Thoracic aorta (tissue), 2 donors: ENCODE measurements around the gene CYP27C1. TPM values are rescaled to one million over a fixed set of nuclear protein-coding genes. Genes with fewer than 3 reads are reported as not detected.
"Not testable (repeated sequence)": the region's sequence is repeated elsewhere in the genome, so short reads cannot be mapped to it uniquely, and the experiment has no call there.

Experiments
- ATAC-seq: fragments of 150-250 bp; one replicate; pipeline ENCODE4 v1.8.0; 2017; ENCODE audit warnings: low read depth; ENCODE audit not compliant: insufficient number of reproducible peaks, low FRiP score
- DNase-seq: peaks from one replicate; pipeline ENCODE4 v3.0.0-alpha.2; 2020; ENCODE audit warnings: low spot score
- H3K27ac ChIP-seq, 2 donors: fragments of 200-600 bp; sonication (generic); 1 replicate in 1 of 2; 2 replicates in 1 of 2; pipeline ENCODE4 v1.5.1; 2016; ENCODE audit warnings: mild to moderate bottlenecking in 2 of 2, moderate library complexity in 2 of 2
- H3K27me3 ChIP-seq: fragments of 200-600 bp; sonication (generic); replicated peaks from 2 replicates; pipeline ENCODE4 v1.6.0; 2016; ENCODE audit warnings: mild to moderate bottlenecking; ENCODE audit not compliant: insufficient read depth
- H3K36me3 ChIP-seq: fragments of 200-600 bp; sonication (generic); one replicate; pipeline ENCODE4 v1.5.1; 2016
- H3K4me1 ChIP-seq, 2 donors: fragments of 200-600 bp; sonication (generic); 1 replicate in 1 of 2; 2 replicates in 1 of 2; pipeline versions ENCODE4 v1.5.1 to v1.6.0; 2016; ENCODE audit warnings: low read depth in 2 of 2, mild to moderate bottlenecking in 1 of 2; ENCODE audit not compliant: control insufficient read depth in 1 of 2
- H3K4me3 ChIP-seq: fragments of 200-600 bp; sonication (generic); 2 replicates; pipeline ENCODE4 v1.5.1; 2016; ENCODE audit warnings: mild to moderate bottlenecking
- H3K9me3 ChIP-seq: fragments of 200-600 bp; sonication (generic); 2 replicates; pipeline ENCODE4 v1.5.1; 2016
- total RNA-seq, 2 donors: library from RNA; depleted of rRNA; stranded (reverse); fragments of >200 nt; gene quantifications; one replicate each; pipeline versions ENCODE4 v1.1.0 to v1.2.3, GENCODE V29; 2016
- TF ChIP-seq, protein P1 (sequence below): fragments of 200-600 bp; sonication (generic); IDR thresholded peaks from one replicate; pipeline ENCODE4 v1.5.1; 2019; ENCODE audit warnings: antibody characterized with exemption

CYP27C1 gene
- total RNA-seq, 2 donors from 2014 or later = 0.35 TPM; not detected in 1

DNA sequence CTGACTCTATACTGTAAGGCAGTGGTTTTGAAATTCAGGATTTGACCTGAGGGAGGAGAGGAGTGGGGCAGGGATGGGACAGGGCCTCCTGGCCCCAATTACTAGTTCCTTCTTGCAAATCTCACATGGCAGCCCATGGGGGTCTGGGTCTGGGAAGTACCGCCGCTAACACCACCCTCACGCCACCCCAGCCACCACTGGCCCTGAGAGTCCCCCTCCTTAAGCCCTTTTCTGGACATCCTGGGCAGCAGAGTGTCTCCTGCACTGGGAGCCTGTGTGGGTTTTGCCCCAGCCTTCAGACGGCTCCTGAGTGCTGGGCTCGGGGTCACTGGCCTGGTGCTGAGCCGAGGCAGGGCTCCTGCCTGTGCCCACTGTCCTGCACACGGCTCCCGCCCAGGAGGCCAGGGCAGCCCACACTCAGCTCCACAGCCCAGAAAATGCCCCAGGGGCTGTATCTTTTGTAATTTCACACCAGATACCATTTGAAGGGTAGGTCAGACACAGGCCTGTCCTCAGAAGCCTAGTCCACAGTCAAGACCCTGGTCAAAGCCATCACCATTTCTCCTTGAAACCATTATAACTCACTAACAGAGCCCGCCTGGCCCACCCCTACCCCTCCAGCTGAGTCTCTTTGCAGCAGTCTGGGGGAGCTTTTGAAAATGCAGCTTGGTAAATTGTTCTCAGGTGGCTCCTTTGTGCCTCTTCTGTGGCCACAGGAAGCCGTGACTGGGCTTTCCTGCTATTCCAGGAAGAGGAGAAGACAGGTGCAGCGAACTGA, 55.1 kb downstream of the CYP27C1 start:
- no peaks in the 10 kb centered on the region for H3K4me1 ChIP-seq
- DNase-seq = no peak
- TF ChIP-seq, protein P1, sequence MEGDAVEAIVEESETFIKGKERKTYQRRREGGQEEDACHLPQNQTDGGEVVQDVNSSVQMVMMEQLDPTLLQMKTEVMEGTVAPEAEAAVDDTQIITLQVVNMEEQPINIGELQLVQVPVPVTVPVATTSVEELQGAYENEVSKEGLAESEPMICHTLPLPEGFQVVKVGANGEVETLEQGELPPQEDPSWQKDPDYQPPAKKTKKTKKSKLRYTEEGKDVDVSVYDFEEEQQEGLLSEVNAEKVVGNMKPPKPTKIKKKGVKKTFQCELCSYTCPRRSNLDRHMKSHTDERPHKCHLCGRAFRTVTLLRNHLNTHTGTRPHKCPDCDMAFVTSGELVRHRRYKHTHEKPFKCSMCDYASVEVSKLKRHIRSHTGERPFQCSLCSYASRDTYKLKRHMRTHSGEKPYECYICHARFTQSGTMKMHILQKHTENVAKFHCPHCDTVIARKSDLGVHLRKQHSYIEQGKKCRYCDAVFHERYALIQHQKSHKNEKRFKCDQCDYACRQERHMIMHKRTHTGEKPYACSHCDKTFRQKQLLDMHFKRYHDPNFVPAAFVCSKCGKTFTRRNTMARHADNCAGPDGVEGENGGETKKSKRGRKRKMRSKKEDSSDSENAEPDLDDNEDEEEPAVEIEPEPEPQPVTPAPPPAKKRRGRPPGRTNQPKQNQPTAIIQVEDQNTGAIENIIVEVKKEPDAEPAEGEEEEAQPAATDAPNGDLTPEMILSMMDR = no peak
- no peak overlapping the region for H3K27ac ChIP-seq
- no peaks in the 10 kb centered on the region for H3K27me3 ChIP-seq
- ATAC-seq = no peak
- no peaks in the 10 kb centered on the region for H3K9me3 ChIP-seq
- H3K36me3 ChIP-seq = no peaks in the 10 kb centered on the region
- H3K4me3 ChIP-seq = no peak overlapping the region

DNA sequence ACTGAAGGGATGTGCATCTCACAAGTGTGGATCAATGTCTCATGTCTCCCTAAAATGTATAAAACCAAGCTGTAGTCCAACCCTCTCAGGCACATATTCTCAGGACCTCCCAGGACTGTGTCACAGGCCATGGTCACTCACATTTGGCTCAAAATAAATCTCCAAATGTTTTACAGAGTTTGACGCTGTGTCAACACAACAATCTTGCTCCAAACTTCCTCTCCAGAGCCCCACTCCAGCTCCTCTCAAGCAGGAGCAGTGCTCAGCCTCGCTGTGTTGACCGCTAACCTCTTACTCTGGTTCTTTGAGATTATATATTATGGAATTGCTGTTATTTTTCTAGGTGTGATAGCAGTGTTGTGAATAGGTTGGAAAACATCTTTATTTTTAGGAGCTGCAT, 56.2 kb downstream of the CYP27C1 start:
- H3K27me3 ChIP-seq = no peaks in the 10 kb centered on the region
- TF ChIP-seq, protein P1 = no peak
- H3K36me3 ChIP-seq = no peaks in the 10 kb centered on the region
- DNase-seq (no peak), ATAC-seq (no peak)
- no peaks in the 10 kb centered on the region for H3K9me3 ChIP-seq
- H3K4me3 ChIP-seq = no peak overlapping the region
- H3K4me1 ChIP-seq = no peaks in the 10 kb centered on the region
- no peak overlapping the region for H3K27ac ChIP-seq

DNA sequence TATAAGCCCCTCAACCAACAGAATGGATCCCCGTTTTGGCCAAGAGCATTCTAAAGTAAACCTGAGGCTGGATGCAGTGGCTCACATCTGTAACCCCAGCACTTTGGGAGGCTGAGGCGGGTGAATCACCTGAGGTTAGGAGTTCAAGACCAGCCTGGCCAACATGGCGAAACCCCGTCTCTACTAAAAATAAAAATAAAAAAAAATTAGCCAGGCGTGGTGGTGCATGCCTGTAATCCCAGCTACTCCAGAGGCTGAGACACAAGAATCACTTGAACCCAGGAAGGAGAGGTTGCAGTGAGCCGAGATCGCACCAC, 57.1 kb downstream of the CYP27C1 start:
- not testable (repeated sequence) for DNase-seq, H3K9me3 ChIP-seq, H3K4me1 ChIP-seq, ATAC-seq, H3K36me3 ChIP-seq, H3K27ac ChIP-seq, H3K4me3 ChIP-seq, H3K27me3 ChIP-seq

DNA sequence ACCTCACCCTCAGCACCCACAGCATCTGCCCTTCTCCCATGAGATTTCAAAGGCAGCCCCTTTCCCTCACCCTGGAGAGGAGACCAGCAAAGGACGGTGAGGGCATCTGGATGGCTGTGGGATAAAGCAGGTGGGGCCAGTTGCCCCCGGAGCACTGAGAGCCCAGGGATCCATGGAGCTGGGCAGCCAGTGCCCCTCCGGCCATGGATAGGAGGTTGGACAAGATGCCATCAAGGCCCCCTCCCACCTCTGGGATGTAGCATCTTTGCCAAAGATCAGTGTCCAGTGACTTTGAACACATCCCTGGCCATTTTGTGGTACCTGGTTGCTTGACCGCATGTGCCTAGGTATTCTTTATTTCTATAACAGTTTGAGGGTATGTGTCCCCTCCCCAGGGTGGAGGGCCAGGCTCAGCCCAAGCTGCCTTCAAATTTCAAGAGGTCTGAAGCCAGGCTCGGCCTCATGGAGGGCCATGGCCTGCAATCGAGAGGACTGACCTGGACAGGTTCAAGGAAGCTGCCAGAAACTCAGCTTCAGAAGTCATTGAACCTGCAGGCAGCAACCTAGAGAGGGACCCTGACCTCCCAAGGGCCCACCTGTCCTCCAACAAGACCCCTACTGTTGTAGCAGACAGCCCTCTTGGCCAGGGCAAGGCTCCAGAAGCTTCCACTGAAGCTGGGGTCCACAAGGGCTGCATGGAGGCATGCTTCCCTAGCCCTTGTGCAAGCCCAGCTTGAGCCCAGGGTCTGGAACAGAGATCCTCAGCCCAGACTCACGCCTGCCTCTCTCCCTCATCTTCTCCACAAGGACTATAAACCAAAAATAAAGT, 57.6 kb downstream of the CYP27C1 start:
- H3K4me3 ChIP-seq = no peak overlapping the region
- no peaks in the 10 kb centered on the region for H3K4me1 ChIP-seq
- no peak for ATAC-seq
- H3K9me3 ChIP-seq = no peaks in the 10 kb centered on the region
- no peak for DNase-seq
- H3K27ac ChIP-seq = no peak overlapping the region
- TF ChIP-seq, protein P1 = no peak
- H3K27me3 ChIP-seq = no peaks in the 10 kb centered on the region
- H3K36me3 ChIP-seq = no peaks in the 10 kb centered on the region

DNA sequence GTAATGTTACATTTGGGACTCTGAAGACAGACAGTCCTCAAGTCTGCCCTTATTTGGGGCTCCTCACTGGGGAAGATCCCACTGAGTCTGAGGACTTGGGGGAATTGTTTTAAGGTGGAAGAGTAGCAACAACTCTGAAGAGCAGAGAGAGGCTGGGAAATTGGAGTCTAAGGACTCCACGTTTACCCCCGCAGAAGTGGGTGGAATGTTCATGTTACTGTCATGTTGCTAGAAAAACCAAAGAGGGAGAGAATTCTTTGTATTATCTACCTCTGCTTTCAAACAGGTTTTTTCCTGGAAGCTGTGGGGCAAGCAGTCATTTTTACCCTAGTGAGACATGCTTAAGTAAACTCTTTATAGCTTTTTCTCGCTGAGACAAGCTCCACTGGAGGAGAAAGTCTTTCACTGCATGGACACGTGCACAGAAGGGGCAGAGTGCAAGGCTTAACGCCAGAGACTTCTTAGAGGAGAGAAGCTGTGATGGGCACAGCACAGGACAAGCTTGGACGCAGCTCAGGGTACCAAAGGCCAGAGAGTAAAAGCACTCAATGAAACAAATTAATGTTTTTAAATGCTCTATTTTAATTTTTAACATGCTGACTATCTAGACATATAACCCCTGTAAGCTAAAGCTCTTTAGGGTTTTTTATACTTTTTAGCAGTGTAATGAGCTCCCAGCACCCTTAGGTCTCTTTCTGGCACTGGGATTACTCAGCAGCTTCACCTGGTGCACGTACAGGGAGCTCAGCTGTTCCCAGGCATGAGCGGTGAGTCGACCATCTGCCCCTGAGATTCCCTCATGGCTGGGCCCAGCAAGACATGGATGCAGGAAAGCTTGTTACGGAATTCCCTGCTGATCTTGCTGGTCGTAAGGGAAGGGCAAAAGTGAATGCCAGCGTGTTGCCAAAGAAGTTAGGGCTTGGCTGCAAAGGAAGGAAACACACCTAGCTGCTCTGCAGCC, 58.6 kb downstream of the CYP27C1 start:
- Histone ChIP-seq H3K27ac (no peak overlapping the region), H3K27me3 (no peaks in the 10 kb centered on the region), H3K4me1 (no peaks in the 10 kb centered on the region), H3K9me3 (no peaks in the 10 kb centered on the region), H3K36me3 (no peaks in the 10 kb centered on the region), H3K4me3 (no peak overlapping the region)
- TF ChIP-seq, protein P1 = no peak
- DNase-seq (no peak), ATAC-seq (no peak)
